HG02759 (cell line): ENCODE data around the gene RGPD5.
"Not testable (repeated sequence)": the region's sequence is repeated elsewhere in the genome, so short reads cannot be mapped to it uniquely, and the experiment has no call there.

Source experiments
- ATAC-seq: cut with Tn5 transposase; IDR thresholded peaks from one replicate; pipeline ENCODE4 v1.9.1; 2021; ENCODE audit warnings: mild to moderate bottlenecking, moderate library complexity; ENCODE audit not compliant: unreplicated experiment

The RGPD5 gene

GRCh38 chr2:109794074-109794737 is at the start of gene RGPD5:
RGPD5 (plus strand) TSS chr2:109794305; CDS start chr2:109794466, 161 bp downstream.
- peak; percentile 98 for ATAC-seq

- ATAC-seq = not testable (repeated sequence)
Measured at GRCh38 chr2:109751572-109751971, 42.5 kb upstream of the RGPD5 start.

DNA sequence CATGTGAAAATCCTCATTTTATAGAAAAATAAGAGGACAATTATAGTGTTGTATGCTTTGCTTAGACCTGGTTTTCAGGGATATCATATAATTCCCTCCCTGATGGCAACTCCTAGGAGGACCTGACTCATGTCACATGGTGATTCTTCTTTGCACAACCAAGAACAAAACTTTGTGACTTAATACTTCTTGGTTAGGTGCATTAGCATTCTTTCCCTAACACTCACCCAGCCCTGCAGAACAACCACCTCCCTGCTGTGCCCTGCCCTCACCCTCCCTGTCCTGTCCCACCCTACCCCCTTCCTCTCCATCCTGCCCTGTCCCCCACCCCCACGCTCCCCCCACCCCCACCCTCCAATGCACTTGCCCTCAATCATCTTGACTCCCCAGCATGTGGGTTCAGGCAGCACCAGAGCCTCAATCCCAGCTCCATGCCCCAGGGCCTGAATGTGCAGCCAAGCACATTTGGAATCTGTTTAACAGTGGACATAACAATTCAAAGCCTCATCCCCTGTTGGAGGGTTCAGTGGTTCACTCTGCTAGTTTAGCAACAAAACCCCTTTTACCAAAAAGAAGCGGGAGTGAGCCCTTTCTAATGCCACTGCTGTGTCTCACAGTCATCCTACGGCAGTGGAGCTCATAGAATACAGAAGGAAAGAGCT is 36.8 kb upstream of the RGPD5 start:
- not testable (repeated sequence) for ATAC-seq

DNA sequence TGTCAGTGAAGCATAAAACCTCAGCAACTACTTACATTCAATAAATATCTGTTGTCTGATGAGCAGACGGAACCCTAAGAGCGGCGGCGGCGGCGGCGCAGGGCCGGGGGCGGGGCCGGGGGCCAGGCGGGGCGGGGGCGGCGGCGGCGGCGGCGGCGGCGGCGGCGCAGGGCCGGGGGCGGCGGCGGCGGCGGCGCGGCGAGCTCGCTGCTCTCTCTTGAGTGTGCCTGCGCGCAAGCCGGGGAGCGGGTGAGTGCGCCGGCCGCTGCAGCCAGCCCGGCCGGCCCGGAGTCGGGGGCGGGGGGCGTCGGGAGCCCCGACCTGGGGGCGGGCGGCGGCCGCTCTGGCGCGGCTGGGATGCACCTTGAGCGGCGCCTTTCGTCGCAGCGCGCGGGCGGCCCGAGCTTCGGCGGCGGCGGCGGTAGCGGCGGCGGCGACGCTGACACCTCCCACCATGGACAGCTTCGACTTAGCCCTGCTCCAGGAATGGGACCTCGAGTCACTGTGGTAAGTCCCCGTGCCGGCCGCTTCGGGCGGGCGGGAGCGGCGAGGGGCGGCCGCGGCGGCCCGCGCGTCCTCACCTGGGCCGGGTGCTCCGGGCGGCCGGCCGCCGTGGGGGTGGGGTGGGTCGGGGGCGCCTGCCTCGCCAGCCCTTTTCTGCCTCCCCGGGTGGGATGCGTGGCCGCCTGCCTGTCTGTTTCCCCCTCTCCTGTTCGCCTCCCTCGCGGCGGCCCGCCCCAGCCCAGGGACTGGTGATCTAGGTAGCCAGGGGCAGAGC is 33.7 kb upstream of the RGPD5 start:
- ATAC-seq = not testable (repeated sequence)

DNA sequence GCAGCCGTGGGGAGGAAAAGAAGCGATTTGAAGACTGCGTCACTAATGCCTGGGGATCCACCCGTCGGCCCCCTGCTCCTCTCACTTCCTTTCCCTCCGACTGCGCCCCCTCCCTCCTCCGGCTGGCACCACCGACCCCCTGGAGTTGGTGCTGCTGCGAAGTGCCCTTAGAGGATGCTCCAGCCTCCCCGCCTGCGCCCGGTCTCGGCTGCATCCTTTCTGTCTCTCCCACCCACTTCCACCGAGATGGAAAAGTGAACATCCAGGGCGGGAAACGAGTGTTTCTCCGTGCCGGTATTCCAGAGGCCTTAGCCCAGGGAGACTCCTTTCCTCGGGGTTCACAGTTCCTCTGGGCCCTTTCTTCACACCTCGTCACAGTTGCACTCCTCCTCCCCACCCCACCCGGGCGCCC is 33.1 kb upstream of the RGPD5 start:
- not testable (repeated sequence) for ATAC-seq

- ATAC-seq = not testable (repeated sequence)
Measured at GRCh38 chr2:109761976-109762375, 32.1 kb upstream of the RGPD5 start.

GRCh38 chr2:109766074-109766473 is 28.0 kb upstream of the RGPD5 start:
- not testable (repeated sequence) for ATAC-seq

GRCh38 chr2:109766886-109767578 is 27.1 kb upstream of the RGPD5 start:
- not testable (repeated sequence) for ATAC-seq

DNA sequence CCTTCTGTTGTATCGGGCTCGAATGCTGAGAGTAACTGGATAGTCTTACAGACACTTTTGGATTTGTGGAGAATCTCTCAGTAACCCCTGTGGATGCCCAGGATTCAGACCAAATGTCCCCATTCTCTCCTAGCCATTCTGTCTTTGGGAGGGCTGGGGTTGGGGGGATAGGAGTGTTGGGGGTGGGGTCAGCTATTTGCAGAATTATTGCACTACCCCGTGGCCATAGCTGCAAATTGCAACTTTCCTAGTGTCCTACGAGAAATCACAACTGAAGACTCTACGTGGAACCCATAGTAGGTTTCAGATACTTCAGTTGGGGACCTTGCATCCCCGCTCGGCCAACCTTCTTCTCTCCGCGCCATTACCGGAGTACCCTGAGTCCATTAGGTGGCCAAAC is 25.2 kb upstream of the RGPD5 start:
- not testable (repeated sequence) for ATAC-seq

- ATAC-seq = not testable (repeated sequence)
Measured at GRCh38 chr2:109779118-109779517, 15.0 kb upstream of the RGPD5 start.

- not testable (repeated sequence) for ATAC-seq
Measured at GRCh38 chr2:109781147-109781816, 12.8 kb upstream of the RGPD5 start.

DNA sequence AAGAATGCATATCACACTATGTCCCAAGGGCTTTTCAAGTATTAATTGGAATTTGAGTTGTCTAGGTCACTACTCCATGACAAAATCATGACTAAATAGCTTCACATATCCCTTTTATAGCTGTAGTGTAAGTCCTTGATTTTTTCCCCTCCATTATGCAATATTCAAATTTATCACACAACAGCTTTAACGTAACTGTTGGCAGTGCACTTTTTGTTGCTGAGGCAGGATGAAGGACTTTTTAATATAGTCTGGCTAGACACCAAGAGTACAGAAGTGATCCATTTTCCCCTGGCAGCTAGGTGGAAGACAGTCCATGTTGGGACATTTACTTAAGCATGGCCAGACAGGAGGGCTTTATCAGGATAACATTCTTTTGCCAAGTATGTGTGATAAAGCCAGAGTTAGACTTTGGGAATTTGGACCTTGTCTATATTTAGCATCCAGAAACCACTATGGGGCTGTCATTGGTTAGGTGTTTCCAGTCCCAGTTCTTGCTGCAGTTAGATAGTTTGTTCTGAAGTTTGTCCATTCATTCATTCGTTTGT is 11.6 kb upstream of the RGPD5 start:
- ATAC-seq = not testable (repeated sequence)

DNA sequence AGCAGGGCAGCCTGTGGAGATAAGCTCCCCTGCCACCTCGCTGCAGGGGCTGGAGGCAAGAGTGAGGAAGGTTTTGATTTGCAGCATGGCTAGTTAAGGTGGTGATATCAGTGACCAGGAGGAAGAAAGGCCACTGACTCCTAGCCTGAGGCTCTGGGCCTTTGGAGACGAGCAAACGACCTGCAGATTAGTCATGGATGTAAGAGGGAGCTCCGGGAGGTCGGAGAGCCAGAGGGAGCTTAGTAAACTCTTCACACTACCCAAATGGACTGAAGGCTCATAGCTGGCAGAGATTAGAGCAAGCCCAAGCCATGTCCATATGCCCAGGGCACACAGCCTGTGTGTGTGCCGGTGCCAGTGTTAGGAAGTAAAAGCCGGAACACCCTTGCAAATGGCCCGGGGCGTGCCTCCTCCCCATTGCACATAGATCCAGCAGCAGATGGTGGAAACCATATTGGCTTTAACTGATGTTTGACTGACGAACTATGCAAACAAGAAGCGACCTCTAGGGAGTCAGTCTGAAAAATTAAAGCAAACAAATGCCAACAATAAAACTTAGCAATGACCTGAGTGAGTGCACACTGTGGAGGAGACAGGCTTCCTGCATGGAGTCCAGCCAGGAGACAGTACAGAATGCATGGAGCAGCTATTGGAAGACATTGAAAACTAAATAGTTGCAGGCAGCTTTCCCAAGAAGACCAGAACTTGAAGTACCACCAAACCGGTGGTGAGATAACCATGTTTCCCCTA is 2.4 kb upstream of the RGPD5 start:
- ATAC-seq = not testable (repeated sequence)

DNA sequence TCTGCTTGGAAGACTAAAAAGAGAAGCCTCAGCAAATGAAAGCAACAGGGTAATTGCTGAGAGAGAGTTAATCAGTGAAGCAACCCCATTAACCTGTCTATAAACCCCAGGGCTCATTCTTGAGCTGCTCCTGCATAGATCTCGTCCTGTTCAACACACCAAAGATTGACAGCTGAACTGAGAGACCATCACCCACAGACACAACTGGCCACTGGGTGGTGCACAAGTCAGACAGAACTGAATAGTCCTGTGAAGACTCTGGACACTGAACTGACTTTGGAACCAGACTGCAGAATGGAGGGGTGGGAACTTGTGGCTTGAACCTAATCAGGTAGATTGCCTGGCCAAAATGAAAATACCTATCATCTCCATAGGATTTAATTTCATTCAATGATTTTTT is 1.4 kb upstream of the RGPD5 start:
- ATAC-seq = peak; percentile 65

DNA sequence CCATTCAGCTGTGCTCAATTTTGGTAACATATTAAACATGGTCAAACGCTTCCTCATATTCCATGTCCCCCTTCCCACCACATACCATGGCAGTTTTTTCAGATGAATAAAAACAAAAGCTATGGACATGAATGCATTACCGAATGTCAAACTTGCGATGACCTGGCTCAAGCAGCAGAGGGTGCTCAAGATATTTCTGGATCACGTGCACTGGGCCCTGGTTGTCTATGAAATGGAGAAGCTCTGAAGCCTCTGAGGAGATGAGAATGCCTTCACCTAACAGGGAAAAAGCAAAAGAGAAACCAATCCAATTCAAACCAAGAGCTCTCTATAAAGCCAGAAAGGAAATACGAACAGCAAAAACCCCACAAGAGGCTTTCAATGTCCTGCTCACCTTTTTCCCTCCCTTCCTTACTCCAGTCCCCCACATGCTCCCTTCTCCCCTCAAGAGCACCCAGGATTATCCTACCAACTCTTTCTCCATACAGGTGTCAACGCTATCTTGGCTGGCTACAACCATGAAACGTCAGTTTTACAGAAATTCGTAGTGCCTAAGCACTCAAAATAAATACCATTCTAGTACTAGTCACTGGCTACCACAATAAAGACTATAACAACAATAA is 77.1 kb downstream of the RGPD5 start:
- ATAC-seq = peak; percentile 98

DNA sequence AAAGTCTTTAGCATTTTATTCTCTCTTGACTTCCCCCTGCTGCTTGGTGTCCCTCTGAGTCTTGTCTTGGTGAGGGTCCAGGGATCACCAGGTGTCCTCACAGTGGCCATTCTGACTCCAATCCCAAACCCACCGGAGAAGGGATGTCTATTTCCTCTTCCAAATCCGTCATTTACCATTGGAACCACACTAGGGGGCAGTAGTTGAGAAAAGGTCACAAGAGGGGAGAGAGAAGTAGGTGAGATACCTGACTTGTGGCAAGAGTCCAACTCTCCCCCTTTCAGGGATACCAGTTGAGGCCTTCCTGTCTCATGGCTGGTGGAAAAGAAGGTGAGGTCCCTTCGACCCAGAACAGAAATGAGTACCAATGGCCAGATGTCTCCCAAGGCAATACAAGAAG is 82.5 kb downstream of the RGPD5 start:
- ATAC-seq = not testable (repeated sequence)

- ATAC-seq = not testable (repeated sequence)
Measured at GRCh38 chr2:109882112-109882511, 88.0 kb downstream of the RGPD5 start.

DNA sequence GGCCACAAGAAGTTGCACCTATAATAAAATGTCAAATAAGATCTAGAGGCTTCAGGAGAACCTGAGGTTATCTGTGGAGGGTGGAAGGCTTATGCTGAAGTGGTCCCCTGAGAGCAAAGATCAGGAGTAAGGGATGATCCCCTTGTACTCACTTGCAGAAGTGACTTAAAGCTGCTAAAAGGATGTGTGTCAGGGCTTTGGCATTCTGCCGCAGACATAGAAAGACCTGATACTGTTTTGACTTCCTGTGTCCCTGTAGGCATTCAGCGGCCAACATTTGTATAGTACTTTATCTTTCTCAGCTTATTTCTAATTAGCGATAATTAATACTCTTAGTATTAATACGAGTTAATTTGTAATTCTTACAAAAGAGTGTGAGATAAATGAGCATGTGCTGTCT is 94.3 kb downstream of the RGPD5 start:
- not testable (repeated sequence) for ATAC-seq

DNA sequence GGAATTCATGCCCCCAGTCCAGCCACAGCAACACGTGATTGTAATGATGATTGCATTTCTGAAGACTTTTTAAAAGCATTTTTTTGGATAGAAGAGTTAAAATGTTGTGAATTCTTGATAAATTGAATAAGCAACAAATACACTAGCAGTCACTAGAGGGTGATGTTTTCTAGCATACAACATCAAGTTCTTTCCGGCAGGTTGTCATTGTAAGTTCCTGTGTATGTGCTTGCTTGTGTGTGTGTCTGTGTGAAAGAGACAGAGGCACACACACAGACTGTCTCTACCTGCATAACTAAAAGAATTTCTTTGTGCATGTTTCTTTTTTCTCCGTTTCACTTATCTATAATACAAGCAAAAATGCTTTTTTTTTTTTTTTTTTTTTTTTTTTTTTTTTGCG is 95.8 kb downstream of the RGPD5 start:
- ATAC-seq = not testable (repeated sequence)
